DND-41 (cell line): ENCODE measurements around the gene ZNF202.

Source experiments
- ATAC-seq: fragments of 200-7000 bp; cut with Tn5 transposase; 3 replicates; pipeline ENCODE4 v1.9.1; 2021; ENCODE audit warnings: low read depth; ENCODE audit not compliant: insufficient read depth
- DNase-seq: peaks from one replicate; pipeline ENCODE4 v3.0.0-alpha.2; 2020
- H2AFZ ChIP-seq: 2 replicates; pipeline ENCODE4 v1.6.0; 2012; ENCODE audit warnings: low read depth, low read length
- H3K27ac ChIP-seq: 2 replicates; pipeline ENCODE4 v1.5.1; 2012; ENCODE audit warnings: low read length, inconsistent platforms
- H3K27me3 ChIP-seq: fragments of 200-600 bp; sonication (generic); 2 replicates; pipeline ENCODE4 v1.6.0; 2012; ENCODE audit warnings: low read length, mild to moderate bottlenecking, inconsistent platforms; ENCODE audit not compliant: insufficient read depth, poor library complexity
- H3K36me3 ChIP-seq: 2 replicates; pipeline ENCODE4 v1.5.1; 2012; ENCODE audit warnings: low read length, inconsistent platforms; ENCODE audit not compliant: insufficient read depth
- H3K4me1 ChIP-seq: 2 replicates; pipeline ENCODE4 v1.5.1; 2012; ENCODE audit warnings: mild to moderate bottlenecking, low read length; ENCODE audit not compliant: insufficient read depth
- H3K4me2 ChIP-seq: 2 replicates; pipeline ENCODE4 v1.6.0; 2012; ENCODE audit warnings: mild to moderate bottlenecking, moderate library complexity, low read length, inconsistent platforms; ENCODE audit not compliant: insufficient read depth
- H3K4me3 ChIP-seq, 2 experiments: fragments of 200-600 bp in 1 of 2; shearing (Covaris generic) in 1 of 2; 2 replicates each; pipeline ENCODE4 v1.5.1; 2012 to 2016; ENCODE audit warnings: inconsistent platforms in 2 of 2, low read length in 2 of 2, mild to moderate bottlenecking in 2 of 2, low read depth in 1 of 2, moderate library complexity in 1 of 2
- H3K79me2 ChIP-seq: 2 replicates; pipeline ENCODE4 v1.6.0; 2012; ENCODE audit warnings: low read length, inconsistent platforms; ENCODE audit not compliant: insufficient read depth
- H3K9ac ChIP-seq: 2 replicates; pipeline ENCODE4 v1.6.0; 2012; ENCODE audit warnings: low read depth, mild to moderate bottlenecking, inconsistent platforms, low read length, moderate library complexity
- H3K9me3 ChIP-seq: 2 replicates; pipeline ENCODE4 v1.5.1; 2012; ENCODE audit warnings: low read length, moderate library complexity, mild to moderate bottlenecking, inconsistent platforms; ENCODE audit not compliant: insufficient read depth, severe bottlenecking
- H4K20me1 ChIP-seq: 2 replicates; pipeline ENCODE4 v1.6.0; 2012; ENCODE audit warnings: low read length; ENCODE audit not compliant: insufficient read depth
- EZH2 ChIP-seq: IDR thresholded peaks from 3 replicates; pipeline ENCODE4 v1.6.1; 2012; ENCODE audit warnings: borderline replicate concordance, low read depth, mild to moderate bottlenecking, moderate library complexity, low read length, inconsistent platforms; ENCODE audit not compliant: severe bottlenecking
- TF ChIP-seq, protein P1 (sequence below): IDR thresholded peaks from 2 replicates; pipeline ENCODE4 v1.5.1; 2012; ENCODE audit warnings: borderline replicate concordance, low read length, moderate library complexity, mild to moderate bottlenecking; ENCODE audit not compliant: poor library complexity, severe bottlenecking; ENCODE audit errors: extremely low read depth

ZNF202 gene

DNA sequence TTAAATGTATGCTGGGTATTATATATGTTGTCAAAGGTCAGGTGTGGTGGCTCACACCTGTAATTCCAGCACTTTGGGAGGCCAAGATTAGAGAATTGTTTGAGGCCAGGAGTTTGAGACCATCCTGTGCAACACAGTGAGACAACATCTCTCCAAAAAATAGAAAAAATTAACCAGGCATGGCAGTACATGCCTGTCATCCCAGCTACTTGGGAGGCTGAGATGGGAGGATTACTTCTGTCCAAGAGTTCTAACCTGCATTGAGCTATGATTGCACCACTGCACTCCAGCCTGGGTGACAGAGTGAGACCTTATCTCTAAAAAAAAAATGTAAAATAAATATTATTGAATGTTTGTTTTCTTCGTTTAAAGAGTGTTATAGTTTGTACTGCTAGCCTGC, 24.1 kb upstream of the ZNF202 start:
- peaks cover 9% of the 10 kb centered on the region for H3K9me3 ChIP-seq
- no peak for ATAC-seq
- no peak overlapping the region for H3K27ac ChIP-seq

DNA sequence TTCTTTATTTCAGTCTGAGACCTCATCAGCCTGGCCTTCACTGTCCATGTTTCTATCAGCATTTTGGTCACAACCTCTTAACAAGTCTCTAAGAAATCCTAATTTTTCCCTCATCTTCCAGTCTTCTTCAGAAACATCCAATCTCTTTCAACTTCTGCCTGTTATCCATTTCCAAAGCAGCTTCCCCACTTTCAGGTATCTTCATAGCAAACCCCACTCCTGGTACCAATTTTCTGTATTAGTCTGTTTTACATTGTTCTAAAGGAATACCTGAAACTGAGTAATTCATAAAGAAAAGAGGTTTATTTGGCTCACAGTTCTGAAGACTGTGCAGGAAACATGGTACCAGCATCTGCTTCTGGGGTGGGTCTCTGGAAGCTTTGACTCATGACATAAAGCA, 21.0 kb upstream of the ZNF202 start:
- Histone ChIP-seq H3K79me2 (no peaks in the 10 kb centered on the region), H2AFZ (no peak overlapping the region), H4K20me1 (no peaks in the 10 kb centered on the region), H3K4me3 (no peak overlapping the region), H3K9ac (no peak overlapping the region), H3K4me1 (no peaks in the 10 kb centered on the region), H3K9me3 (peaks cover 9% of the 10 kb centered on the region), H3K36me3 (no peaks in the 10 kb centered on the region), H3K27ac (no peak overlapping the region), H3K27me3 (peaks cover 2% of the 10 kb centered on the region), H3K4me2 (no peak overlapping the region)
- DNase-seq, result no peak
- no peak for TF ChIP-seq EZH2
- TF ChIP-seq, protein P1, sequence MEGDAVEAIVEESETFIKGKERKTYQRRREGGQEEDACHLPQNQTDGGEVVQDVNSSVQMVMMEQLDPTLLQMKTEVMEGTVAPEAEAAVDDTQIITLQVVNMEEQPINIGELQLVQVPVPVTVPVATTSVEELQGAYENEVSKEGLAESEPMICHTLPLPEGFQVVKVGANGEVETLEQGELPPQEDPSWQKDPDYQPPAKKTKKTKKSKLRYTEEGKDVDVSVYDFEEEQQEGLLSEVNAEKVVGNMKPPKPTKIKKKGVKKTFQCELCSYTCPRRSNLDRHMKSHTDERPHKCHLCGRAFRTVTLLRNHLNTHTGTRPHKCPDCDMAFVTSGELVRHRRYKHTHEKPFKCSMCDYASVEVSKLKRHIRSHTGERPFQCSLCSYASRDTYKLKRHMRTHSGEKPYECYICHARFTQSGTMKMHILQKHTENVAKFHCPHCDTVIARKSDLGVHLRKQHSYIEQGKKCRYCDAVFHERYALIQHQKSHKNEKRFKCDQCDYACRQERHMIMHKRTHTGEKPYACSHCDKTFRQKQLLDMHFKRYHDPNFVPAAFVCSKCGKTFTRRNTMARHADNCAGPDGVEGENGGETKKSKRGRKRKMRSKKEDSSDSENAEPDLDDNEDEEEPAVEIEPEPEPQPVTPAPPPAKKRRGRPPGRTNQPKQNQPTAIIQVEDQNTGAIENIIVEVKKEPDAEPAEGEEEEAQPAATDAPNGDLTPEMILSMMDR, result no peak
- no peak for ATAC-seq

More for the DNA sequence above, 24.1 kb upstream of the ZNF202 start:
- TF ChIP-seq, protein P1, result no peak
- TF ChIP-seq EZH2, result no peak
- Histone ChIP-seq H3K27me3 (no peaks in the 10 kb centered on the region), H4K20me1 (no peaks in the 10 kb centered on the region), H3K4me3 (no peak overlapping the region), H3K79me2 (no peaks in the 10 kb centered on the region), H3K36me3 (no peaks in the 10 kb centered on the region), H3K4me2 (no peak overlapping the region), H2AFZ (no peak overlapping the region), H3K9ac (no peak overlapping the region), H3K4me1 (no peaks in the 10 kb centered on the region)
- no peak for DNase-seq

DNA sequence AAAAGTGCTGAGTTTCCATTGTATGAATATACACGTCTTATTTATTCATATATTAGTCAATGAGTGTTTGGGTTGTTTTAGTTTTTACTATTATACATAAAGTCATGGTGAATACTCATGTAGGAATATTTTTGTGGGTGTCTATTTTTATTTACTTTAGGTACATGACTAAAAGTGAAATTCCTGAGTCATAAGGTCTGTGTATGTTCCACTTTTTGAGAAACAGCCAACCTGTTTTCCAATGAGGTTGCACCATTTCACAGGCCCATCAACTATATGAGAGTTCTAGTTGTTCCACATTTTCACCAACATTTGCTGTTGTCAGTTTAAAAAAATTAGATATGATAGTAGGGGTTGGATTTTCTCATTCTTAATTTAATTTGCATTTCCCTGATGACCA, 19.4 kb upstream of the ZNF202 start:
- no peak overlapping the region for H3K4me3 ChIP-seq
- TF ChIP-seq, protein P1, result no peak
- TF ChIP-seq EZH2, result no peak
- DNase-seq (no peak), ATAC-seq (no peak)
- no peaks in the 10 kb centered on the region for H3K4me1 ChIP-seq
- H3K79me2 ChIP-seq, result no peaks in the 10 kb centered on the region
- no peak overlapping the region for H2AFZ ChIP-seq
- H3K27me3 ChIP-seq, result peaks cover 11% of the 10 kb centered on the region
- no peaks in the 10 kb centered on the region for H4K20me1 ChIP-seq
- H3K9me3 ChIP-seq, result peaks cover 9% of the 10 kb centered on the region
- no peaks in the 10 kb centered on the region for H3K36me3 ChIP-seq
- no peak overlapping the region for H3K9ac ChIP-seq
- H3K4me2 ChIP-seq, result no peak overlapping the region
- H3K27ac ChIP-seq, result no peak overlapping the region

- Histone ChIP-seq H3K9ac (no peak overlapping the region), H3K9me3 (peaks cover 9% of the 10 kb centered on the region), H3K36me3 (no peaks in the 10 kb centered on the region), H3K27me3 (peaks cover 11% of the 10 kb centered on the region), H3K4me3 (no peak overlapping the region), H3K4me1 (no peaks in the 10 kb centered on the region), H3K27ac (no peak overlapping the region), H4K20me1 (no peaks in the 10 kb centered on the region), H3K4me2 (no peak overlapping the region), H2AFZ (no peak overlapping the region), H3K79me2 (no peaks in the 10 kb centered on the region)
- no peak for DNase-seq
- TF ChIP-seq EZH2, result no peak
- TF ChIP-seq, protein P1, result no peak
- ATAC-seq, result no peak
Measured at GRCh38 chr11:123757976-123758375, 16.5 kb upstream of the ZNF202 start.
